NCI-H2196 (cell line): ENCODE results near the gene HIGD1B.

Source experiments
- DNase-seq: peaks from one replicate; lab custom pipeline; 2025; ENCODE audit not compliant: unreplicated experiment; lab: John Stamatoyannopoulos, UW

Gene HIGD1B

DNA sequence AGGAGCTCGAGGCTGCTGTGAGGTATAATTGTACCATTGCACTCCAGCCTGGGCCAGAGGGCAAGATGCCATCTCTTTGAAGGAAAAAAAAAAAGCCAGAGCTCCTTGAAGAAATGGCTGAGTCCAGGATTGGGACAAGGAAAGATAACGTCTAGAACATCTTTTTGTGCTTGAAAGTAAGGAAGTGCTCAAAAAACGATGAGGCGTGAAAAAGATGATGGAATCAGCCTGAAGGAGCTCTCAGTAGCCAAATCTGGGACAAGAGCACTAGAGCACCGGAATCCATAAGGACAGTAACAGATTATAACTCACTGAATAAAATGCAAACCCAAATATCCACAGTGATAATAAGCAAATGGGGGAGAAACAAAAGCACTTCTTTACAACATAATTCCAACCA, 29.4 kb downstream of the HIGD1B start:
- DNase-seq, result no peak

DNA sequence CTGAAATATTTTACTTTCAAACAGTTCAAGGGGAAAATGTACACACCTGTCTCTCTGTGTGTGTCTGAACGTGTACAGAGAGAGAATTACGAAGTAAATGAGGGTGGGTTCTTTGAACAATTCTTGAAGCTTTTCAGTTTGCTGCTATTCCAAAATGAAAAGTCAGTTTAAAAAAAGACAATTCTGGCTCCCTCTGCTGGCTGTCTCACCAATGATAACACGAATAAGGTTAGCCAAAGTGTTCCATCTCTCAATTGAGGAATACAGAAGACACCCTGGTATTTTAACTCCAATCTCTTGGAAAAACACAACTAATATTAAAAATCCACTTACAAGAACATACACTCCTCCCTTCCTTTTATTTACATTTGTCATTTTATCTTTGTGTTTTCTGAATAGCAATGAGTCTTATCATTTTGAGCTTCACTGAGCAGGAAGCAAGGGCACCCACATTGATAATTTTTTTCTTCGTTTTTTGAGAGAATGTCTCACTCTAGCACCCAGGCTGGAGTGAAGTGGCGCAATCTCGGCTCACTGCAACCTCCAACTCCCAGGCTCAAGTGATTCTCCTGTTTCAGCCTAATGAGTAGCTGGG, 31.0 kb downstream of the HIGD1B start:
- peak; percentile 55 for DNase-seq

DNA sequence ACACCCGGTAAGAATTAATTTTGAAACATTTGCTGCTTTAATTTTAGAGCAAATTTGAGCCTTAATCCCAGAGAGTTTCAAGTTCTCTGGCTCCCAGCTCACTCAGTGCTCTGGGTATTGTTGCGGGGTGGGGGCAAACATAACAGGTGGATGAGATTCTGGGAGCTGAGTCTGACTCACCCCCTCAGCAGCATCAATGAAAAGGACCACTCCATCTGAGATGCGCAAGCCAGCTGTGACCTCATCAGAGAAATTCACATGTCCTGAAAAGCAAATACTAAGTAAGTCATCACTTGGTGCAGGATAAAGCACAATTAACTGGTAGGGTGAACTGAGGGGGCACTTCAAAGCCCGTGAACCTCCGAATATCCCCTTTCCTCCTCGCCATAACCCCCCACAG, 31.7 kb downstream of the HIGD1B start:
- no peak for DNase-seq

DNA sequence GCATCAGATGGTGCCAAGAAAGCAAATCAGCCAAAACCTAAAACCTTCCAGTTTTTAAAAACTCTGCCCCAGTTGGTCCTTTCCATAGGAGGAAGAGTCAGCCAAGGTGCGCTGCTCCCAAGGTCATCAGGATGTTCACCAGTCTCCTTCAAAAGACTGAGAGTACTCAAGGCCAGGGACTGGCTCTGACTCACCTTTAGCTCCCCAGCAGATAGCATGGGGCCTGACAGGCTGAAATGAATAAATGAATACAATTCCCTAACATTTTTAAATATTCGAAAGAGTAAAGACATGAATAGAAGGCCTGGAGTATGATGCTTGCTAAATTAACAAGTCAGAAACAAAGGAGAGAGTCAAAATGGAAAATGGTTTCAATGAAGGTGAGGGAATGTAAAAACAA, 32.4 kb downstream of the HIGD1B start:
- DNase-seq, result no peak

DNA sequence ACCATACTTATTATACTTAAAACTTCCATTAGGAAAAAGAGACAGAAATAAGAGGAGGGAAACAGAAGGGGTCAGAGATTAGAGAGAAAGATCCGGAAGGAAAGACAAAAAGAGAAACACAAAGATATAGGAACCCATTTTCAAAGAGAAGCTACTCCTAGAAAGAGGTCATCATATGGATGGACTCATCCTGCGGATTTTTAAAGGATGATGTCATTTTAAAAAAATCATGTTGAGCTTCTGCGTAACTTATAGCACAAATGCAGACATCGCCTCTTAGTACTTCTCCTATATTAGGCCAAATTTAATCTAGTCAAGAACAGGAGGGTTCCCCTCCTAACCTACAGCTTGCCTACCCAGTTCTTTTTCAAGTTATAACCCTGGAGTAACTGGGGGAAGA, 33.5 kb downstream of the HIGD1B start:
- no peak for DNase-seq

DNA sequence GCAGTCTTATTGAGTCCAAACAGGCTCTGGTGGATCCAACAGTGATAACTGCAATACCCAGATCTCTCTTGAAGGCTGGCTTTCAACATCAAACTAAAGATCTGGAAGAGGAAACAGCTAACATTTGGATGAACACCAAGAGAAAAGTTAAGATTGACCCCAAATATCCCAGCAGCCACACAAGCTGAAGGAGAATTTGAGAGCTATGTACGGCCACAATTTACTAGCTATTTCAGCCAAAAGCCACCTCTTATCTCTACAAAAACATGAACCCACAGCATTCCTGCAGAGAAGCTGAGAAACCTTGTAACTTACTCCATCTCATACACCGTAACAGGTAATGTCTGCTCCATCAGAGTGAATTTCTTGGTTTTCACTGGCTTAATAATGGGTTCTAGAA, 37.3 kb downstream of the HIGD1B start:
- DNase-seq, result no peak

DNA sequence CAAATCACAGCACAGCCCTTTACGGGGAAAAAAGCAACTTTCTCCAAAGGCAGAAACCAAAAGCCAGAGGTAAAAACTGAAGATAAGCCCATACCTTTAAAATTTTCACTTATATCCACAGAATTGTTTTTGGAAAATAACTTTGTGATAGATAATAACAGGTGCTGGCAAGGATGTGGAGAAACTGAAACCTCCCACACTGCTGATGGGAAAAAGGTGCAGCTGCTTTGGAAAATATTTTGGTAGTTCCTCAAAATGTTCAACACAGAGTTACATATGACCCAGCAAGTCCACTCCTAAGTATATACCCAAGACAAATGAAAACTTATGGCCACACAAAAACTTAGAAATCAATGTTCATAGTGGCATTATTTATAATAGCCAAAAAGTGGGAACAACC, 39.3 kb downstream of the HIGD1B start:
- DNase-seq, result no peak

DNA sequence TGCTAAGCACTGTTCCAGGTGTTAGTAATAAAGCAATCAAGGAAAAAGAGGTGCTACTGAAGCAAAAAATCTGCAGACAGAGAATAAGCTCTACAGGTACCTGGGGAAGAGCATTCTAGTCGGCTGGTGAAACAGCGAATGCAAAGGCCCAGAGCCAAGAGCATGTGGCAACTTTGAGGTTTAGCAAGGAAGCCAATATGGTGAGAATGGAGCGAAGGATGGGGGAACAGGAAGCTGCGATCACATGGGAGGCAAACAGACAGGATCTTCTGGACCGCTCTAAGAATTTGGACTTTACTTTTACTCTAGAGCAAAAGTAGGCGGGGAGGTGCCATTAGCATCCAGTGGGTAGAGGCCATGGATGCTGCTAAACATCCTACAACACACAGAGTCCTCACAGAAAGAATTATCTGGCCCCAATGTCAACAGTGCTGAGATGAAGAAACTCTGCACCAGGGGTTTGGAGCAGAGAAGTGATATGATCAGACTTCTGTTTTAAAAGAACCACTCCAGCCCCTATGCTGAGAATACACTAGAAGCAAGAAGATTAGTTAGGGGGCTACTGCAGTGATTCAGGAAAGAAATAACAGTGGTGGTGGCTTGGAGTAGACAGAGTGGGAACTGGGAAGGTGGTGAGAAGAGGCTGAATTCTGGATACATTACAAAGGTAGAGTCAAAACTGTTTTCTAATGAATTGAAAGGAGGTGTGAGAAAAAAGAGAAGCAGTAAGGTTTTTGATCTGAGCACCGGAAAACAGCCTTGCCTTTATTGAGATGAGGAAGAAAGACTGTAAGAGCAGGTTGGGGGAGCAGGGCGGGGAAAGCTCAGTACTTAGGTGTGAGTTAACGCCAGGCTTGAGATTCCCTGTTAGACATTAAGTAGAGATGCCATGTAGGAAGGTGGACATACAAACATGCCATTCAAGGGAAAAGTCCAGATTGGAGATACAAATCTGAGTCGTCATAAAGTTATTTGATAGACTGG, 40.6 kb downstream of the HIGD1B start:
- DNase-seq, result no peak

DNA sequence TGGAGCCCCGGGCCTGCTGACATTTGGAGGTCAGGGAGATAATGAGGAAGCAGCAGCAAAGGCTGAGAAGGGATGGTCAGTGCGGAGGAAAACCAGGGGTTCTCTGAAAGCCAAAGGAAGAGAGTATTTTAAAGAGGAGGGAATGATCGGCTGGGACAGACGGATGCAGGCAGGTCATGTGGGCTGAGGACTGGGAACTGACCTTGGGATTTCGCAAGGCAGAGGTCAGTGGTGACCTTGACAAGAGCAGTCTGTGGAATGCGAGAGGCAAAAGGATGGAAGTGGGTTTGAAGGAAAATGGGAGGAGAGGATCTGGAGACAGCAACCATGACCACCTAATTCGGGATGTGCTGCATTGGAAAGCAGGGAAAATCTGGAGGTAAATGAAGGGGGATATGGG, 41.3 kb downstream of the HIGD1B start:
- no peak for DNase-seq

DNA sequence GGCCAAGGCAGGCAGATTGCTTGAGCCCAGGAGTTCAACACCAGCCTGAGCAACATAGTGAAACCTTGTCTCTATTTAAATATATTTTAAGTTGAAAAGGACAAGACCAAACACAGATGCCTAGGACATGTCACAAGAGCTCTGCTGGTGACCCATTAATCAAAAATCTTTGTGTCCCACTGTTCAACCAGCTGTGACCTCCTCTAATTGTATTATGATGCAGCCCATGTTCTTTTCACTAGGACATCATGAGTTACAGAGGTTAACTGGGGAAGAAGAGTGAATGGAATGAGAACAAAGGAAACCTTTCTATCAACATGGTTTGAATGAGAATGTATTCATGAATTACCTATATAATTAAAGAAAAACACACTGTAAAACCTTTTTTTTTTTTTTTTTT, 44.6 kb downstream of the HIGD1B start:
- no peak for DNase-seq

DNA sequence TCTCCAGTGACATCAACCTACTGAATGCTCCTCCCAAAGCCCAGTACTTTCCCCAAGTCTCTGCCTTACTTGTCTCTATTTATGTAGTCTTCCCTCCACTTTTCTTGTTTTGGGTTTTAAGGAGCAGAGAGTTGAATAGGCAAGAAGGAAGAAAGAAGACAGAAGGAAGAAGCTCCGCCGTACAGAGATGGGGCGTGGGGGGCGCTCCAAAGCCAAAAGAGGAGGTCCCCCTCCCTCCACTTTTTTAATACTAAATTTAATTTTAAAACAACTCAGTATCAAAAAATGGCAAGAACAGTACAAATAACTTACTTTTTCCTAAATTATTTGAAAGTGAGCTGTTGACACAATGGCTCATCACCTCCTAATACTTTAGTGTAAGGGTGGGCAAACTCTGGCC, 47.0 kb downstream of the HIGD1B start:
- DNase-seq, result no peak

DNA sequence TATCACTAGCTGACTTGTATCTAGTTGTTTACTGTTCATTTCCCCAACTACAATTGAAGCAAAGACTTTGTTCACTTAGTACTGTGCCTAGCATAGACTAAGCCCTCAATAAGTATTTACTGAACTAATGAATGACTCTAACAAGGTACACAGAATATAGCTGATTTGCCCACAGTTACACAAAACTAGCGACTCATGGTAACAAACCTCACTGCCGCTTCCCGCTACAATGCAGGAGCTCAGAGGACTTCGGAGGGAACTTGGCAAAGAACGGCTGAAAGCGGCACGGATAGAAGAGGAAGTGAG, 51.0 kb downstream of the HIGD1B start:
- no peak for DNase-seq

DNA sequence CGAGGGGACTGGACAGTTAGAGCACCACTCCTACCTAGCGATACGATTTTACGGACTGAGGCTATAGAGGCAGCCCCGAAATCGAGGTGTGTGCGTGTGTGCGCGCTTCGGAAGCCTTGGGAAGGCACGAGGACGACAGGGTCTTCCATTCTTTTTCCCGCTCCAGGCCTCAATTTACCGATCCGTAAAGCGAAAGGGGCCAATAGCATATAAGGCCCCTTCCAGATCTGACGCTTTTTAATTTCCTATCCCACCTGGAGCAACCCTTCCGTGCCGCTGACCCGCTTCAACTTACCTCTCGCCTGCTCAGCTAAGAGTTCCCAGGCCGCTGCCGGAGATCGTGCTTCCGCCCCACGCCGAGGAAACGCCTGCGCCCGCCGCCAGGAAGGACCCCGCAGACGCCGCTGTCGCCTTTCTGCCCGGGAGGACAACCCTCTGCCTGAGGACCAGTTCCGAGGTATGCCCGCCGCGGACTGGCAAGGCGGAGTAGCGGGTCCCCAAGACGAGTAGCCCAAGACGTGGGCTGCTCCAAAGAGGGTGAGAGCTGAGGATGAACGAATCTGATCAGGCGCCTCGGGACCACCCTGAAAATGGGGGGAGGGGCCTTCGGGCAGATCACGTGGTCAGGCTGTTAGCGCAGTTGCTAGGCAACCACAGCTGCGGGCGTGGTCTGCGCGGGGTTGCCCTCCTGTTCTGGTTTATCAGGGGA, 51.5 kb downstream of the HIGD1B start, which contains the start of gene EFTUD2:
Gene EFTUD2 (minus strand): TSS at position 372 of the 709 bp plus-strand sequence. CDS start 4,924 bp downstream, outside the sequence.
- peak; percentile 92 for DNase-seq
